LNCAP (cell line): ENCODE measurements around the gene PTPRG.

Experiments
- CTCF ChIP-seq: fragments of 450-650 bp; IDR thresholded peaks from 2 replicates; pipeline ENCODE4 v1.5.1; 2017; ENCODE audit warnings: mild to moderate bottlenecking

PTPRG gene

DNA sequence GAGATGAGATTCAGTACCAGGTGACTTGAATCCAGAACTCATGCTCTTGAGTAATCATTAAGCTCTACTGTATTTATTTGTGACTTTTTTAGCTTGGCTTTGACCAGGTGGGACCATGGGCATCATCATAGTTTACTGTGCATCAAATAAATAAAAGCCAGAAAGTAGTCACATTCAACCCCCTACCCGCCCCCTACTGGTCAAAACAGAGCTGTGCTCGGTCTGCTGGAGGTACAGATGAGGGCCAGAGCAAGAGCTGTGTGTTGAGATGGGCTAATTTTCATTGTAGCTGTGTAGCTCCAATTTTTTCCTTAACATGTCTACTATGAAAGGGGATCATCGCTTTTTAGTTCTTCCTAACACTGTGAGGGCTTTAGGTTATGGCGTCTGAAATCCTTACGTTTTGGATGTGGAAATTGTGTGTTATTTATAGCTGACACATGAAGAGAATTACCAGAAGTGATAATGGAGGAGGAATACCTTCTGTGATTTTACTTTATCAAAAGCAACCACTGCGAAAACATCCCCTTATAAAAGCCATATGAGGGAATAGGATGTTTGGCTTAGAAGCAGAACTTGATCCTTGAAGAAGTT lies 375.1 kb downstream of the PTPRG start:
- TF ChIP-seq CTCF = peak; percentile 70

- no peak for TF ChIP-seq CTCF
These were observed 376.1 kb downstream of the PTPRG start for GRCh38 chr3:61937477-61937876.

DNA sequence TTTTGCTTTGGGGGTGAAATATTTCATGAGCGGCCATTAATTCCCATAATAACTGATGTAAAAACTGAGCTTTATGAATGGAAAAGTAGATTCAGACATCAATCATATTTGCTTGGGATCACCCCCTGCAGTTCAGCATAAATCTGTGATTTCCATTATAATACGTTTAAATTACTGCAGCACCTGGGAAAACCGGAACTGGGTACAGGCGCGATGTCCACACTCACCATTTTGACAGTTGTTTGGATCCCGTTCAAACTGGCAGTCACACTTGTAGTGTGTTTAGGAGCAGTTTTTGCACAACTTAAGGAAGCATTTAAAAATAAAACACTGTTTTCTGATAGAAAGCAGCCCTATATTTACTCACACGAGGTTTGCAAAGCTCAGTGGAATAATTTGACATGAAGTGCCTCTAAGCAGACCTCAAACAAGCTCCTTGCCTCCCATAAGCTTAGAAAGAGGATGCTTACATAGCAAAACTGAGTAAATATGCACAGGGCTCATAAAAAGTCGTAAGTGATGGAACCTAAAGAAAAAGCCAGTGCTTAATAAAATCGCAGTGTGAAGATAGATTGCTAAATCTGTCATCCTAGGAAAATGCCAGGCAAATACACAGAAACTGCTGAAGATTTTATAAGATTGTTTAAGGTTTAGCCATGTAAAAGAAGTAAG lies 377.6 kb downstream of the PTPRG start:
- TF ChIP-seq CTCF = no peak

DNA sequence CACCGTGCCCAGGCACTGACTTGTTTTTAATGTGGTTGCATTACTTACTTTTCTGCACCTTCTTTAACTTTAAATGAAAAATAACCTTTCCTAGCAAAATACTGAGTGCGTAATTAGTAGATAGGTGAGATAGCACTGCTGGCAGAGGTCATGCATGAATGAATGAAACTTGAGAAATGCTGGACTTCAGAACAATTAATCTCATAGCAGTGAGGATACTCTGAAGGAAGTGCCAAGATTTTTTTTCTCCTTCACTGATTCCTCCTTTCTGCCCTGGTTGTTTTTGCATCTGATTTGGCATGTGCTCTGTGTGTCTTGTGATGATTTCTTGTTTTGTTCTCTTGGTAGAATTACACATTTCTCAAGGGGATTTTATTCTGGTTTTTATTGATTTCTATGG lies 378.9 kb downstream of the PTPRG start:
- TF ChIP-seq CTCF = no peak

- TF ChIP-seq CTCF = no peak
These were observed 382.6 kb downstream of the PTPRG start for GRCh38 chr3:61943975-61944374.

- no peak for TF ChIP-seq CTCF
These were observed 383.4 kb downstream of the PTPRG start for GRCh38 chr3:61944726-61945125.

DNA sequence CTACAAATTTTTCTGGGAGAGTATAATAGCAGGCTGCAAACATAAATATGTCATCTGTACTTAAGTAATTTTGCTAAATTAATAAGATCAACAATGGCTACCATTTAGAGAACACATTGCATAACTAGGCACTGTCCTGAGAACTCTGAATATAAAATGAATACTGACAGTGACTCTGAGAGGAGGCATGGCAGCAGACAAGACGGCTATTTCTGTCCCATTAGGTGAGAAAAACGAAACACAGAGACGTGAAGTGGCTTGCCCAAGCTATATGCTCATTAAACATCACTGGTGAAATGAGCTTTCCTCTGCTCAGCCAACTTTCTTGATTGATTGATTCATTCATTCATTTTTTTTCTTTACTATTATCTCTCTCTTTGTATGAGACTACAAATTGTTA lies 384.3 kb downstream of the PTPRG start:
- no peak for TF ChIP-seq CTCF
